Activated T-helper 2 cell treated with anti-CD3 and anti-CD28 coated beads, Interferon-gamma antibody, Interleukin-2, Interleukin-4, amounts not matched to agents 10 μg/mL and 5 μg/mL and 100 μg/mL, durations not matched to agents 14 hours and 24 hours and 36 hours (primary cell): Measurements from ENCODE around the gene SLC35G1. TPM values are rescaled to one million over a fixed set of nuclear protein-coding genes. Genes with fewer than 3 reads are reported as not detected.

ENCODE experiments used
- DNase-seq: peaks from one replicate; pipeline ENCODE4 v3.0.0; 2021; ENCODE audit warnings: low spot score
- H3K27ac Mint-ChIP-seq: one replicate; pipeline ENCODE4 v1.8.0; 2021; ENCODE audit warnings: mixed read lengths
- H3K27me3 Mint-ChIP-seq: one replicate; pipeline ENCODE4 v1.8.0; 2021; ENCODE audit warnings: low read depth, mixed read lengths
- H3K36me3 Mint-ChIP-seq: one replicate; pipeline ENCODE4 v1.8.0; 2021; ENCODE audit warnings: low read depth, mixed read lengths
- H3K4me1 Mint-ChIP-seq: one replicate; pipeline ENCODE4 v1.8.0; 2021; ENCODE audit warnings: low read depth, mixed read lengths
- H3K4me3 Mint-ChIP-seq: one replicate; pipeline ENCODE4 v1.8.0; 2021; ENCODE audit warnings: low read depth, mild to moderate bottlenecking, moderate library complexity, mixed read lengths
- H3K9me3 Mint-ChIP-seq: one replicate; pipeline ENCODE4 v1.8.0; 2021; ENCODE audit warnings: mixed read lengths
- intact Hi-C: fragments of 100-400 bp; cut with micrococcal nuclease; formaldehyde crosslinking; loops from one replicate; pipeline ENCODE4 v1.15.1; 2023
- total RNA-seq: library from RNA; stranded (reverse); gene quantifications from 2 replicates; pipeline ENCODE4 v1.2.3, GENCODE V29; 2022

SLC35G1 gene
- total RNA-seq, 1 donor from 2014 or later, result 6.0 TPM

DNA sequence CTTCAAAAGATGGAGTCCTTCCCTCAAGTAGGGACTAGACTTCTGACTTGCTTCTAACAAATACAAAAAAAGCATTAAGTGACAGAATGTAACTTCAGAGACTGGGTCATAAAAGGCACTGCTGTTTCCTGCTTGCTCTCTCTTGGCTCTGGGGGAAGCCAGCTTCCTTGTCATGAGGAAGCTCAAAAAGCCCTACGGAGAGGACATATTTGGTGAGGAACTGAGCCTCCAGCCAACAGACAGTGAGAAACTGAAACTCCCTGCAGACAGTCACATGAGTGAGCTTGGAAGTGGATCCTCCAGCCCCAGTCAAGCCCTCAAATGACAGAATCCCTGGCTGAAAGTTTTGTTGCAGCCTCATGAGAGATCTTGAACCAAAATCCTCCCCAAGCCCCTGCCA is 26.3 kb upstream of the SLC35G1 start:
- Mint-ChIP-seq H3K4me3 (no peak overlapping the region), H3K27ac (no peak overlapping the region), H3K9me3 (no peaks in the 10 kb centered on the region), H3K36me3 (no peaks in the 10 kb centered on the region), H3K4me1 (no peaks in the 10 kb centered on the region), H3K27me3 (peaks cover 20% of the 10 kb centered on the region)
- intact Hi-C loops, result no loop called here
- no peak for DNase-seq

DNA sequence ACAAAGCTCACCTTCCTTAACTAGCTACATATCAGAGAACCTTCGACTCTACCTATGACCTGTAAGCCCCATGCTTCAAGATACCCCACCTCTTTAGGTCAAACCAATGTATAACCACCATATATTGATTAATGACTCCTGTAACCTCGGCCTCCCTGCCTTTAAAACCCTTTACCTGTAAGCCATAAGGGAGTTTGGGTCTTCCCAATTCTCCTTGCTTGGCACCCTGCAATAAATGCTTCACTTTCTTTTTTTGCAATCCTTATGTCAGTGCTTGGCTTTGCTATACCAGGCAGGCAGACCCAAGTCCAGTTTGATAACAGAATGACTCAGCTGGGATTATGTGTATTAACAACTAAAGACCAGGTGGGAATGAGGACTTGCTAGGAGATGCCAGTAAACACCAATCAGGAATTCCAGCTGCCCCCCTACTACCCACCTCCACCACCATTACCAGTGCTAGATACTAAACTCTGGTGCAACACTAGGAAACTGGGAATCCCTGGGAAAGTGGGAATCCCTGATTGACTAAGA is 22.0 kb upstream of the SLC35G1 start:
- H3K4me1 Mint-ChIP-seq, result no peaks in the 10 kb centered on the region
- intact Hi-C loops, result no loop called here
- H3K27ac Mint-ChIP-seq, result no peak overlapping the region
- DNase-seq, result no peak
- no peaks in the 10 kb centered on the region for H3K36me3 Mint-ChIP-seq
- H3K27me3 Mint-ChIP-seq, result peaks cover 34% of the 10 kb centered on the region
- no peak overlapping the region for H3K4me3 Mint-ChIP-seq
- no peaks in the 10 kb centered on the region for H3K9me3 Mint-ChIP-seq

DNA sequence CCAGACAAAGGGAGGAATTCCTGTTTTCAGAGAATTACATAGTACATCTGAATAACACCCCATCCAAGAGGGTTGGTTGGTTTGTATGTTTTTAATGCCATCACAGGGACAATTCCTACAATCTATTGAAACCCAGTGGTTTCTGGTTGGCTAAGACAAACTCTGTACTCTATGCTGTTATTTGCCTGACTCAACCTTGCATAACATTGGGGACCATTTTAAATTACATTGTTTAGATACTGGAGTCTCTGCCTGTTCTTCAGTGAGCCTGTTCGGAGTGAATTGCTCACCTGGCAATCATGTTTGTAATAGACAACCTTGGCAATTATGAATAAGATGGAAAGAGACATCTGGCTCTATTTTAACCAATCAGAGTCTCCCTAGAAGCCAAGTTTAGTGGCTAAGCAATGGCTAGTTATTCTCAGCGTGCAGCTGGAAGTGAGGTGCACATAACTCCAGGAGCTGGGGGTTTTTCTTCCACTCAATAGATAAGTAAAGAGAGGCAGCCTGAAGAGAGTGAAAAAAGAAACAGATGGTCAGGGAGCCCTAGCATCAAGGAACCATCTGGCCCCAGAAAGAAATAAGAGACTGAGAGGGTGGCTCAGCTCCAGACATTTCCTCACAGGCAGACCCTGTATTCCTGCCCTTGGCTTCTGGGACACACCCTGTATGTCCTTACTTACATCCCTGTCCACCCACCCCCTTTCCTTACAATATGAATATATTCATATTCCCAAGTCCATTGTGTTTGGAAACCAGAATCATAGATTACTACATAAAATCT is 21.2 kb upstream of the SLC35G1 start:
- intact Hi-C loops, result no loop called here
- no peak overlapping the region for H3K4me3 Mint-ChIP-seq
- H3K27ac Mint-ChIP-seq, result no peak overlapping the region

DNA sequence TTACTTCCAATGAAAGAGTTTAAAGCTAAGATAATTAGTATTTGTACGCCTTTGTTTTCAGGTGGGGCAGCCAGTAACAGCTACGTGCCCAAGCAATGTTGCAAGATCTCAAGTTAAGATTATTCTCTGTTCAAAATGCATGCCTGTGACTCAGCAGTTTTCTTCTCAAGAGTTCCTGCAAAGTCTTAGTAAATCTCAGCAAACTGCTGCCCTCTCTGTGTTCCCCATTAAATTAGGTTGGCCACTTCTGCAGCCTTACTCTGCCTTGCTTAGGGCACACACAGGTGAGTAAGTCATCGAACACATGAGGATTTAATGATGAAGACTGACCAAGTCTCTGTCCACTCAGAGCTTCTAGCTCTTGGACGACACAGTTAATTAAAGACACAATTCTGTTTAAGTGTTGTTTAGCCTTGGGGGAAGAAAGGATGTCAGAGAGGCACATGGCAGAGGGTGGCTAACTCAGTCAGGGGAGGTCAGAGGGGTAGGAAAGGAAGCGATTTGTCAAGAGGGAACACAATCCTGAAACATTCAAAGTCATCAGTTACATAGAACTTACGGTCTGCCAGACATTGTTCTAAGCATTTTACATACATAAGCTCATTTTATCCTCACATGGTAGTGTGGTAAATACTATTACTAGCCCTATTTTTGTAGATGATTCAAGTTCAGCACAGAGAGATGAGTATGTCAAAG is 20.2 kb upstream of the SLC35G1 start:
- H3K36me3 Mint-ChIP-seq, result no peaks in the 10 kb centered on the region
- H3K27me3 Mint-ChIP-seq, result peaks cover 26% of the 10 kb centered on the region
- DNase-seq, result no peak
- H3K4me1 Mint-ChIP-seq, result no peaks in the 10 kb centered on the region
- intact Hi-C loops, result no loop called here
- no peak overlapping the region for H3K4me3 Mint-ChIP-seq
- no peaks in the 10 kb centered on the region for H3K9me3 Mint-ChIP-seq
- H3K27ac Mint-ChIP-seq, result no peak overlapping the region

More for the DNA sequence above, 21.2 kb upstream of the SLC35G1 start:
- H3K36me3 Mint-ChIP-seq, result no peaks in the 10 kb centered on the region
- H3K4me1 Mint-ChIP-seq, result no peaks in the 10 kb centered on the region
- no peaks in the 10 kb centered on the region for H3K9me3 Mint-ChIP-seq
- DNase-seq, result no peak
- H3K27me3 Mint-ChIP-seq, result peaks cover 31% of the 10 kb centered on the region

DNA sequence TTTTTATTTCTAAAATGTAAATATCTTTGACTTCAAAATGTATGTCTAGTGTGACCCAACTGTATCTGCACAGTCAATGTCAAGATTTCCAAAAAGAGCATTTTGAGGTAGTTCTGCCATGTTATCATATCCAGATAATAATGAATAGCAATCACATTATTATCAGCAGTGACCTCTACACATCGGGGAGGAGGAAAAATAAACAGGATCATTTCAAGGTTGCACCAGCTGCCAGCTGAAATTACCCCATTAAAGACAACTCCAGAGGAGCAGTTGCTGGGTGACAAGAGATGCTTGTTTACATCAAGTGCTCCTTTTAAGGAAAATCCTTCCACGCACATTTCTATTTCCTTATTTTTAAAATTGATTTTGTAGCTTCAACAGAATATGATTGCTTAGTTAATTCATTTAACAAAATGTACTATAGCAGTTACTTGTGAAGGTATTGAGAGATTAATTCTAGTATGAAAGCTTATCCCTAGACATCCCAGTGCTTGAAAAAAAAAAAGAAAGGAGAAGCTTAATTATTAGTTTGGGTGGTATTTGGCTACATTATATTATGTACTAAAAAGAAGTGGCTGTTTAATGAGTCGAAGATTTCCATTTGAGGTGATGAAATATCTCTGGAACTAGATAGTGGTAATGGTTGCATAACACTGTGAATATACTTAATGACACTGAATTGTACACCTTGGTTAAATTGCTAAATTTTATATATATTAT is 19.3 kb upstream of the SLC35G1 start:
- Mint-ChIP-seq H3K9me3 (no peaks in the 10 kb centered on the region), H3K27me3 (peaks cover 31% of the 10 kb centered on the region), H3K4me3 (no peak overlapping the region), H3K36me3 (no peaks in the 10 kb centered on the region), H3K4me1 (no peaks in the 10 kb centered on the region), H3K27ac (no peak overlapping the region)
- no peak for DNase-seq
- intact Hi-C loops, result no loop called here

DNA sequence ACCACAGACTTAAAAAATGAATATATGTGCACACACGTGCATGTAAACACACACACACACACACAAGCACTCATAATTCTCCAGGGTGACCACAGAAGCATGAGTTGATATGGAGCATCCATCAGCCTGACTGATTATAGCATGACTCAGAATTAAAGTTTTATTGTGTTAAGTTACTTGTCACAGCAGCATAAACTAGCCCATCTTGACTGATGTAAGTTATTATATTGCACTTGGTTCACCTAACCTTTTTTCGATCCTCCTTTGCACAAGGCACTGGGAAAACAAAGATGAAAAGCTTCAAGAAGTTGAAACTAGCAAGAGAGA is 18.8 kb upstream of the SLC35G1 start:
- Mint-ChIP-seq H3K9me3 (no peaks in the 10 kb centered on the region), H3K4me1 (no peaks in the 10 kb centered on the region), H3K27me3 (peaks cover 31% of the 10 kb centered on the region), H3K27ac (no peak overlapping the region), H3K36me3 (no peaks in the 10 kb centered on the region), H3K4me3 (no peak overlapping the region)
- intact Hi-C loops, result no loop called here
- DNase-seq, result no peak

DNA sequence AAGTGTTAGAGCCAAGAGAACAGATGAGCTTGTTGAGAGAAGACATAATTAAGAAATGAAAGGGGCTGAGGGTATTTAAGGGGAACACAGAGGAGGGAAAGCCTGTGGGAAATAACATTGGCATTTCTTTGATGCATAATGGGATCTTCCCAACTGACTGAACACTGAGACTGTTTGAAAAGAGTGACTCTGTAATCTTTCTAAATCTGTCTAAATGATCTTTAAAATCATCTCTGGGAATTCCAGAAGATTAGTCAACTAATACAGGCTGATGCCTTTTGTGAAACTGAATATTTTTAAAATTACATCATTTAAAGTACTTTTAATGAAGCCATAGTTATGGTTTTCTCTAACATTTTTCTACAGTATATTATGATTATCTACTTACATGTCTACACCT is 17.4 kb upstream of the SLC35G1 start:
- Mint-ChIP-seq H3K27ac (no peak overlapping the region), H3K36me3 (no peaks in the 10 kb centered on the region), H3K27me3 (peaks cover 33% of the 10 kb centered on the region), H3K4me1 (no peaks in the 10 kb centered on the region), H3K9me3 (no peaks in the 10 kb centered on the region), H3K4me3 (no peak overlapping the region)
- no peak for DNase-seq
- intact Hi-C loops, result no loop called here

DNA sequence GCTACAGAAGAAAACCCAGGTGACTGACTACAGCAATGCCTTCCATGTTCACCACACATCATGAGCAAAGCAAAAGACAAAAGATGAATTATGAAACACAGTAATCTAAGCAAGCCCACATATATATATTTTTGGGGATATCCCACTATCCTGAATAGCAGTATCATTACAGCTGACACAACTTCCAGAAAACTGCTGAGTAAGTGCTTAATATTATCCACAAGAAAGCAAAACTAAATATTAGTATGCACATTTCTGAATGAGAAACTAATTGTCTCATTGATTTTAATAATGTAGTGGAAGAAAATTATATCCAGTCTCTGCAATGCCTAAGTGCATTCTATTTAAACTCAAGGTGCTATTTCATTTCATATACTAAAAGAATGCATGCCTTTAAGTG is 14.5 kb upstream of the SLC35G1 start:
- Mint-ChIP-seq H3K4me1 (no peaks in the 10 kb centered on the region), H3K27ac (no peak overlapping the region), H3K4me3 (no peak overlapping the region), H3K27me3 (peaks cover 48% of the 10 kb centered on the region), H3K9me3 (no peaks in the 10 kb centered on the region), H3K36me3 (no peaks in the 10 kb centered on the region)
- intact Hi-C loops, result no loop called here
- no peak for DNase-seq

DNA sequence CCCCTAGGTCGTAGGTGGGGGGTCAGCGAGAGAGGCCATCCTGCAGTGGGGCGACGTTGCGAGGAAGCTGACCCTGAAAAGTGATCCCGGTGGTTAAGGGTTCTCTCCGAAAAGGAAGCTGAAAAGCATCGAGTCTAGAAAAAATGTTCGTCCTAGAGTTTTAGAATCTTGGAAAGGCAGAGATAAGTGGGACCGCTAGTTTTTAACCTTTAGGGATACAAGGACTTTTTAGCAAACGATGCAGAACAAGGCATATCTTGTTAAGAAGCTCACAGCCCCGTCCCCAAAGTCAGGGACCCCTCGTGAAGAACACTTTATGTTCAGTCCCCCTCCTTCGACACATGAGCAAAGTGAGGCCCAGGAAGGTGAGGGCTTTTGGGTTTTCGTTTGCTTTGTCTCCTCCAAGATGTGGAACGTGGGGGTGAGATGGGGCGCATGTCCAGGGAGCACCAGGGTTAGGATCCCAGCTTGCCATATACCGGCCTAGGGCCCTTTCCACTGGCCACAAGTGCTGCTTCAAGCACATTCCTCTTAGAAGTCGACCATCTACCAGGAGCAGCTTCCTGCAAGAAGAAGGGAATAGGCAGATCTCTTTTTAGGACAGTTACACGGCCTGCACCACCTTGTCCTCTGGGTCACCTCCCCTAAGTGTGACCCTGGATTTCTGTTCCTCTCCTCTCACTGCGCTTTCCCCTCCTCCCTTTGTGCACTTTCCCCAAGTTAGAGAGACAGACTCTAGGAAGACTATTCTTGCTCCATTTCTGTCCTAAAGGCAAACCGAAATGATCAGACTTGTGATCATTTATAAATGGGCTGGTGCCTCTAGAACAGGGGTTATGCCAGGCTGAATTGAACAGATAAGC is 969 bp downstream of the SLC35G1 start:
- H3K4me3 Mint-ChIP-seq, result peak overlapping the region; percentile 80
- no peaks in the 10 kb centered on the region for H3K9me3 Mint-ChIP-seq
- H3K27me3 Mint-ChIP-seq, result peaks cover 9% of the 10 kb centered on the region
- DNase-seq, result no peak
- peaks cover 34% of the 10 kb centered on the region for H3K4me1 Mint-ChIP-seq
- intact Hi-C loops, result no loop called here
- peaks cover 21% of the 10 kb centered on the region for H3K36me3 Mint-ChIP-seq
- H3K27ac Mint-ChIP-seq, result peak overlapping the region; percentile 31

DNA sequence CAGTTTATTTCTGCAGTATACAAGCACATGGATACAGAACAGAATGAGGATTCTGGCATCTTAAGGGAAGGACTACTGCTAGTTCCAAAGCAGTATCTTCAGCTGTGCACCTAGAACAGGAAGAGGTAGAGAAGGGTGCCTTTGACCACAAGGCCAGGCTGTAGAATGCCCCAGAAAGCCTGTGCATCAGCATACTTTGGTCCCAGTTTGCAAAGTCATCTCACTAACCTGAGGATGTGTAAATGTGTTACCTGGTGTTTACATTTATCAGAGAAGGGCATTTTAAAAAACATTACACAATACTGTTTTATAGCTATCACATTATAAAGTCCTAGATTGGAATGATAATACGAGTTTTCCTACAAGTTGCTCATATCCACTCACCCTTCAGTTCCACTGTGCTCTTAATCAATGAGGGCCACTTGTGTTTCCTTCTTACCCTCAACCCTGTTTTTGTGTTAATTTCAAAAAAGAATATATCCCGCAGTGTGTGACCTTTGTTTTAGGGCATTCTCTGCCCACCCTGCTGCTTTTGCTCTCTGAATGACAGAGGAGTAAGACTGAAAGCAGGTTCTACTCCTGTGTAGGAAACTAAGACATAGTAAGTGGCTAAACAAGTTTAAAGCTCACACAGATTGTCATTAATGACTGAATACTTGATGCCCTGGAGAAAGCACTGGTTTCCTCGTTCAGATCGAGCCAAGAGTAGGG is 3.4 kb downstream of the SLC35G1 start:
- Mint-ChIP-seq H3K4me3 (no peak overlapping the region), H3K36me3 (peaks cover 25% of the 10 kb centered on the region), H3K9me3 (no peaks in the 10 kb centered on the region), H3K4me1 (peaks cover 34% of the 10 kb centered on the region), H3K27ac (no peak overlapping the region), H3K27me3 (peaks cover under 1% of the 10 kb centered on the region)
- no peak for DNase-seq
- intact Hi-C loops, result no loop called here

DNA sequence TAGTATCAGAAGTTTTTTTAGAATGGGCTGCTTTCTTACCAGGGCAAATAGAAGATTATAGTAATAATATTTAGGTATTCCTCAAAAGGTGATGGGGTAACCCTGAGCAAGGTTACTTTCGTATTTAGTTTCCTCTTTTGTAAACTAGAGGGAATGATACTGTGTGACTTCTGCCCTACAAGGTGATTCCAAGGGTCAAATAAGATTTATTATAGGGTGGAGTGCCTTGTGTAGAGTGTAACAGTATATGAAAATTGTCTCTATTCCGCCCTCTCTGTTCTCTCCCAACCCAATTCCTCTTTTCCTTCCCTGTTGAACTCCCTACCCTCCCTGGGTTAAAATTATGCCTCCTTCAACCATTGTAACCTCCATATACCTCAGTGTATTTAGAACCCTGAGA is 5.3 kb downstream of the SLC35G1 start:
- Mint-ChIP-seq H3K36me3 (peaks cover 25% of the 10 kb centered on the region), H3K4me3 (no peak overlapping the region), H3K9me3 (no peaks in the 10 kb centered on the region), H3K27me3 (no peaks in the 10 kb centered on the region), H3K27ac (no peak overlapping the region), H3K4me1 (peaks cover 27% of the 10 kb centered on the region)
- intact Hi-C loops, result no loop called here
- DNase-seq, result no peak

DNA sequence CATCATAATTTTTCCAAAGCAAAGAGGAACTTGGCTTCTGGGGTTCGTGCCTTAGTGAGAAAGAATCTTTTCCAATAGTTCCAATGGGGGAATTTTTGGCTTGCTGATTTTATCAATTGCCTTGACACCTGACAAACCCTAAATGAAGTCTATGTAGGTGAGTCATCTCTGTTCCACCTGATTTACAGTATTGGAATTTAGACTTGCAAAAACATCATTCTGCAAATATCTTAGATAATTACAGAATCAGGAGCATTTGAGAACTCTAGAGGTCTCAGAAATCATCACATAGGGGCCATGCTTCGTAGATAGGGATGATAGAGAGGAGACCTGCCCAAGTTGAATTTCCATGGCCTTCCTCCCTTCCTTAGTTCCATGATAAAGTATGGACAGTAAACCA is 9.3 kb downstream of the SLC35G1 start:
- intact Hi-C loops, result no loop called here
- no peak for DNase-seq
- no peak overlapping the region for H3K4me3 Mint-ChIP-seq
- peaks cover 22% of the 10 kb centered on the region for H3K36me3 Mint-ChIP-seq
- no peak overlapping the region for H3K27ac Mint-ChIP-seq
- H3K27me3 Mint-ChIP-seq, result no peaks in the 10 kb centered on the region
- no peaks in the 10 kb centered on the region for H3K9me3 Mint-ChIP-seq
- no peaks in the 10 kb centered on the region for H3K4me1 Mint-ChIP-seq
